HepG2 (cell line): ENCODE data around the gene DUSP16. TPM values are rescaled to one million over a fixed set of nuclear protein-coding genes. Genes with fewer than 3 reads are reported as not detected.

Experiments used
- HHEX ChIP-seq: IDR thresholded peaks from 2 replicates; pipeline ENCODE4 v1.6.1; 2016; ENCODE audit warnings: control low read depth
- HIVEP1 ChIP-seq: sonication (generic); formaldehyde crosslinking; IDR thresholded peaks from 2 replicates; pipeline ENCODE4 v1.4.0; 2020; ENCODE audit warnings: mild to moderate bottlenecking, missing genetic modification reagents
- JARID2 ChIP-seq: sonication (generic); formaldehyde crosslinking; IDR thresholded peaks from 2 replicates; pipeline ENCODE4 v1.8.1; 2023; ENCODE audit warnings: missing genetic modification reagents, inconsistent platforms; ENCODE audit not compliant: insufficient replicate concordance
- NCOA5 ChIP-seq: sonication (generic); formaldehyde crosslinking; IDR thresholded peaks from 2 replicates; pipeline ENCODE4 v1.4.0; 2020; ENCODE audit warnings: missing genetic modification reagents
- SP4 ChIP-seq: sonication (generic); formaldehyde crosslinking; IDR thresholded peaks from 2 replicates; pipeline ENCODE4 v1.8.1; 2023; ENCODE audit warnings: mild to moderate bottlenecking, missing genetic modification reagents
- SP5 ChIP-seq: IDR thresholded peaks from 2 replicates; pipeline ENCODE4 v1.6.1; 2016; ENCODE audit warnings: low read depth, borderline replicate concordance
- STAT6 ChIP-seq: sonication (generic); formaldehyde crosslinking; IDR thresholded peaks from 2 replicates; pipeline ENCODE4 v1.4.0; 2020; ENCODE audit warnings: missing genetic modification reagents, mild to moderate bottlenecking, borderline replicate concordance
- TERF1 ChIP-seq: sonication (generic); formaldehyde crosslinking; IDR thresholded peaks from 2 replicates; pipeline ENCODE4 v1.8.0; 2022; ENCODE audit warnings: mild to moderate bottlenecking, missing genetic modification reagents, moderate library complexity
- ZFAT ChIP-seq: sonication (generic); formaldehyde crosslinking; conservative IDR thresholded peaks from 2 replicates; pipeline ENCODE4 v1.8.1; 2023; ENCODE audit warnings: missing genetic modification reagents, inconsistent platforms
- ZNF10 ChIP-seq: sonication (generic); formaldehyde crosslinking; IDR thresholded peaks from 2 replicates; pipeline ENCODE4 v1.4.0; 2020; ENCODE audit warnings: mild to moderate bottlenecking, low read depth, missing genetic modification reagents, borderline replicate concordance
- ZNF512 ChIP-seq: sonication (generic); formaldehyde crosslinking; IDR thresholded peaks from 2 replicates; pipeline ENCODE4 v1.4.0; 2020; ENCODE audit warnings: mild to moderate bottlenecking, missing genetic modification reagents
- ZNF83 ChIP-seq: sonication (generic); formaldehyde crosslinking; IDR thresholded peaks from 2 replicates; pipeline ENCODE4 v1.4.0; 2020; ENCODE audit warnings: missing genetic modification reagents, mild to moderate bottlenecking, borderline replicate concordance
- polyA plus RNA-seq, 8 experiments: library from polyadenylated mRNA; depleted of rRNA in 3 of 8; stranded (reverse) in 7 of 8; unstranded in 1 of 8; fragments of >200 nt; fragmentation: Illumina TruSeq in 4 of 8; extraction: Trizol in 4 of 8; gene quantifications; 2 replicates each; pipeline versions ENCODE4 v1.2.1 to v1.2.3, GENCODE V29; 2011 to 2016; ENCODE audit warnings: low read depth in 4 of 8, missing spikeins in 1 of 8, mixed read lengths in 1 of 8; ENCODE audit not compliant: insufficient read depth in 1 of 8
- total RNA-seq, 5 experiments: library from RNA; depleted of rRNA; stranded (reverse); fragments of >200 nt; fragmentation: Illumina TruSeq; extraction: Trizol; gene quantifications; 2 replicates each; pipeline ENCODE4 v1.2.3, GENCODE V29; 2016; ENCODE audit warnings: low read depth in 1 of 5
- TF ChIP-seq, protein P1 (sequence below): sonication (generic); formaldehyde crosslinking; IDR thresholded peaks from 2 replicates; pipeline ENCODE4 v1.5.1; 2020; ENCODE audit warnings: mild to moderate bottlenecking, missing genetic modification reagents, borderline replicate concordance
- TF ChIP-seq, protein P2 (sequence below): IDR thresholded peaks from 2 replicates; pipeline ENCODE4 v1.6.1; 2016; ENCODE audit warnings: missing biosample characterization, missing genetic modification reagents, low read depth
- TF ChIP-seq, protein P3 (sequence below): sonication (generic); formaldehyde crosslinking; IDR thresholded peaks from 2 replicates; pipeline ENCODE4 v1.4.0; 2020; ENCODE audit warnings: missing genetic modification reagents, borderline replicate concordance

Gene DUSP16
- total and polyA plus RNA-seq, 2 of the 13 experiments (the other 11 are each of a cell fraction or from before 2014, with no cell fraction given) = 45.7 to 46.6 TPM

DNA sequence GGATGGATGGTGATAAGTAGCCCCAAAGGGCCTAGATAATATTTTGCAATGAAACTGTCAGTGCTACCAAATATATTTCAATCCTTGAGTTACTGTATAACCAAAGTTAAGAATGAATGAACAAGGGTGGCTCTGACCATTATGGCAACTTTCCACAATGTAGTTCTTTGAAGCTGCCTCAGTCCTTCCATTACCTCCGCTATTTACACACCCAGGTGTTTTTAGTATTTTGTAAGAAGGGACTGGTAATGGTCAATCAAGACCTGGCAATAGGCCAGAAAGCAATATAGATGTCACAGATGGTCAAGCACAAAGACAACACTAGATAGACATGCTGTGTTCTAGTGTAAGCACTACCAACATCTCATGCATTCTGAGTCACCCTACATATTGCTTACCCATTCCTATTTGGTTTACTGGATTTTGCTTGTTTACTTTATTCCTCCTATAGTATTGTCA is 16.3 kb downstream of the DUSP16 start (continued):
- TF ChIP-seq SP4 (CRISPR knock-in tag) (no peak), ZNF512 (CRISPR knock-in tag) (no peak), ZNF83 (CRISPR knock-in tag) (no peak), SP5 (CRISPR knock-in tag) (peak; percentile 62; the same call in 1 of the 2 replicates), HHEX (CRISPR knock-in tag) (peak; percentile 80), JARID2 (CRISPR knock-in tag) (no peak), ZFAT (CRISPR knock-in tag) (no peak), TERF1 (CRISPR knock-in tag) (no peak), NCOA5 (CRISPR knock-in tag) (no peak), ZNF10 (CRISPR knock-in tag) (no peak), STAT6 (no peak; the same call in 1 of the 2 replicates), HIVEP1 (CRISPR knock-in tag) (no peak)
- TF ChIP-seq, protein P1, sequence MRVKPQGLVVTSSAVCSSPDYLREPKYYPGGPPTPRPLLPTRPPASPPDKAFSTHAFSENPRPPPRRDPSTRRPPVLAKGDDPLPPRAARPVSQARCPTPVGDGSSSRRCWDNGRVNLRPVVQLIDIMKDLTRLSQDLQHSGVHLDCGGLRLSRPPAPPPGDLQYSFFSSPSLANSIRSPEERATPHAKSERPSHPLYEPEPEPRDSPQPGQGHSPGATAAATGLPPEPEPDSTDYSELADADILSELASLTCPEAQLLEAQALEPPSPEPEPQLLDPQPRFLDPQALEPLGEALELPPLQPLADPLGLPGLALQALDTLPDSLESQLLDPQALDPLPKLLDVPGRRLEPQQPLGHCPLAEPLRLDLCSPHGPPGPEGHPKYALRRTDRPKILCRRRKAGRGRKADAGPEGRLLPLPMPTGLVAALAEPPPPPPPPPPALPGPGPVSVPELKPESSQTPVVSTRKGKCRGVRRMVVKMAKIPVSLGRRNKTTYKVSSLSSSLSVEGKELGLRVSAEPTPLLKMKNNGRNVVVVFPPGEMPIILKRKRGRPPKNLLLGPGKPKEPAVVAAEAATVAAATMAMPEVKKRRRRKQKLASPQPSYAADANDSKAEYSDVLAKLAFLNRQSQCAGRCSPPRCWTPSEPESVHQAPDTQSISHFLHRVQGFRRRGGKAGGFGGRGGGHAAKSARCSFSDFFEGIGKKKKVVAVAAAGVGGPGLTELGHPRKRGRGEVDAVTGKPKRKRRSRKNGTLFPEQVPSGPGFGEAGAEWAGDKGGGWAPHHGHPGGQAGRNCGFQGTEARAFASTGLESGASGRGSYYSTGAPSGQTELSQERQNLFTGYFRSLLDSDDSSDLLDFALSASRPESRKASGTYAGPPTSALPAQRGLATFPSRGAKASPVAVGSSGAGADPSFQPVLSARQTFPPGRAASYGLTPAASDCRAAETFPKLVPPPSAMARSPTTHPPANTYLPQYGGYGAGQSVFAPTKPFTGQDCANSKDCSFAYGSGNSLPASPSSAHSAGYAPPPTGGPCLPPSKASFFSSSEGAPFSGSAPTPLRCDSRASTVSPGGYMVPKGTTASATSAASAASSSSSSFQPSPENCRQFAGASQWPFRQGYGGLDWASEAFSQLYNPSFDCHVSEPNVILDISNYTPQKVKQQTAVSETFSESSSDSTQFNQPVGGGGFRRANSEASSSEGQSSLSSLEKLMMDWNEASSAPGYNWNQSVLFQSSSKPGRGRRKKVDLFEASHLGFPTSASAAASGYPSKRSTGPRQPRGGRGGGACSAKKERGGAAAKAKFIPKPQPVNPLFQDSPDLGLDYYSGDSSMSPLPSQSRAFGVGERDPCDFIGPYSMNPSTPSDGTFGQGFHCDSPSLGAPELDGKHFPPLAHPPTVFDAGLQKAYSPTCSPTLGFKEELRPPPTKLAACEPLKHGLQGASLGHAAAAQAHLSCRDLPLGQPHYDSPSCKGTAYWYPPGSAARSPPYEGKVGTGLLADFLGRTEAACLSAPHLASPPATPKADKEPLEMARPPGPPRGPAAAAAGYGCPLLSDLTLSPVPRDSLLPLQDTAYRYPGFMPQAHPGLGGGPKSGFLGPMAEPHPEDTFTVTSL (CRISPR knock-in tag) = peak; percentile 89; the same call in 1 of the 2 replicates
- TF ChIP-seq, protein P2, sequence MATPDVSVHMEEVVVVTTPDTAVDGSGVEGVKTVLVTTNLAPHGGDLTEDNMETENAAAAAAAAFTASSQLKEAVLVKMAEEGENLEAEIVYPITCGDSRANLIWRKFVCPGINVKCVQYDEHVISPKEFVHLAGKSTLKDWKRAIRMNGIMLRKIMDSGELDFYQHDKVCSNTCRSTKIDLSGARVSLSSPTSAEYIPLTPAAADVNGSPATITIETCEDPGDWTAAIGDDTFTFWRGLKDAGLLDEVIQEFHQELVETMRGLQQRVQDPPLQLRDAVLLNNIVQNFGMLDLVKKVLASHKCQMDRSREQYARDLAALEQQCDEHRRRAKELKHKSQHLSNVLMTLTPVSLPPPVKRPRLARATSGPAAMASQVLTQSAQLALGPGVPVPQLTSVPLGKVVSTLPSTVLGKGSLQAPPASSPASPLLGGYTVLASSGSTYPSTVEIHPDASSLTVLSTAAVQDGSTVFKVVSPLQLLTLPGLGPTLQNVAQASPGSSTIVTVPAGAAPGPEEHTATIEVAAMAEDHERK (CRISPR knock-in tag) = no peak
- TF ChIP-seq, protein P3, sequence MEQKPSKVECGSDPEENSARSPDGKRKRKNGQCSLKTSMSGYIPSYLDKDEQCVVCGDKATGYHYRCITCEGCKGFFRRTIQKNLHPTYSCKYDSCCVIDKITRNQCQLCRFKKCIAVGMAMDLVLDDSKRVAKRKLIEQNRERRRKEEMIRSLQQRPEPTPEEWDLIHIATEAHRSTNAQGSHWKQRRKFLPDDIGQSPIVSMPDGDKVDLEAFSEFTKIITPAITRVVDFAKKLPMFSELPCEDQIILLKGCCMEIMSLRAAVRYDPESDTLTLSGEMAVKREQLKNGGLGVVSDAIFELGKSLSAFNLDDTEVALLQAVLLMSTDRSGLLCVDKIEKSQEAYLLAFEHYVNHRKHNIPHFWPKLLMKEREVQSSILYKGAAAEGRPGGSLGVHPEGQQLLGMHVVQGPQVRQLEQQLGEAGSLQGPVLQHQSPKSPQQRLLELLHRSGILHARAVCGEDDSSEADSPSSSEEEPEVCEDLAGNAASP = no peak; the same call in 1 of the 2 replicates
